ENCODE results near the gene PRXL2C.

DNA sequence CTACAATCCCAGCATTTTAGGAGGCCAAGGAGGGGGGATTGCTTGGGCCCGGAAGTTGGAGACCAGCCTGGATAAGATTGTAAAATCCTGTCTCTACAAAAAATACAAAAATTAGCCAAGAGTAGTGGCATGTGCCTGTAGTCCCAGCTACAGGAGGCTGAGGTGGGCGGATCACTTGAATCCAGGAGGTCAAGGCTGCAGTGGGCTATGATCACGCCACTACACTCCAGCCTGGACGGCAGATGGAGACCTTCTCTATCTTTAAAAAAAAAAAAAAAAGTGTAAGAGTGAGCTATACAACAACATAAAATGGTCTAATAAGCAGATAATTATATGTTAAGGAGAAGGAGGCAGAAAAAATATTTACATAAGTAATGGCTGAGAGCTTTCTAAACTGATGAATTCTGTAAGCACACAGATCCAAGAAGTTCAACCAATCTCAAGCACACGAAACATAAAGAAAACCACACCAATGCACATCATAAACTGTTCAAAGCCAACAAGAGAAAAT lies 58.5 kb downstream of the PRXL2C start:
- no peak for TF ChIP-seq CTCF (IDR thresholded peaks at IDR 0.05)
- TF ChIP-seq POLR2A (IDR thresholded peaks at IDR 0.05): no peak
- no peak for TF ChIP-seq POLR2AphosphoS5 (IDR thresholded peaks at IDR 0.05; ENCODE audit: insufficient read depth in 1 of 2, low read depth in 1 of 2)

Data from vagina (tissue), 2 donors.